GM21723 (cell line): ENCODE data around the gene NAPA.

ENCODE experiments used
- ATAC-seq: cut with Tn5 transposase; IDR thresholded peaks from one replicate; pipeline ENCODE4 v1.9.1; 2021; ENCODE audit warnings: mild to moderate bottlenecking, moderate library complexity; ENCODE audit not compliant: unreplicated experiment

NAPA gene

GRCh38 chr19:47464675-47465419 is 50.0 kb downstream of the NAPA start:
- ATAC-seq = no peak

GRCh38 chr19:47461876-47462275 is 53.0 kb downstream of the NAPA start:
- ATAC-seq = no peak

- ATAC-seq = no peak
Measured at GRCh38 chr19:47459477-47459876, 55.4 kb downstream of the NAPA start.

GRCh38 chr19:47458672-47459071 is 56.2 kb downstream of the NAPA start:
- ATAC-seq = no peak

- no peak for ATAC-seq
Measured at GRCh38 chr19:47456721-47457474, 58.0 kb downstream of the NAPA start.

GRCh38 chr19:47450478-47450877 is 64.4 kb downstream of the NAPA start:
- no peak for ATAC-seq

- ATAC-seq = no peak
Measured at GRCh38 chr19:47448360-47448727, 66.5 kb downstream of the NAPA start.

GRCh38 chr19:47447470-47448359 is 67.1 kb downstream of the NAPA start:
- ATAC-seq = no peak

- ATAC-seq = no peak
Measured at GRCh38 chr19:47446534-47447469, 68.1 kb downstream of the NAPA start.

GRCh38 chr19:47445937-47446402 is 68.9 kb downstream of the NAPA start:
- ATAC-seq = no peak

GRCh38 chr19:47445527-47445926 is 69.3 kb downstream of the NAPA start:
- no peak for ATAC-seq

- no peak for ATAC-seq
Measured at GRCh38 chr19:47444388-47444821, 70.5 kb downstream of the NAPA start.

GRCh38 chr19:47443331-47443730 is 71.5 kb downstream of the NAPA start:
- no peak for ATAC-seq

- no peak for ATAC-seq
Measured at GRCh38 chr19:47438793-47439220, 76.1 kb downstream of the NAPA start.
